ENCODE measurements around the gene BIRC5.

DNA sequence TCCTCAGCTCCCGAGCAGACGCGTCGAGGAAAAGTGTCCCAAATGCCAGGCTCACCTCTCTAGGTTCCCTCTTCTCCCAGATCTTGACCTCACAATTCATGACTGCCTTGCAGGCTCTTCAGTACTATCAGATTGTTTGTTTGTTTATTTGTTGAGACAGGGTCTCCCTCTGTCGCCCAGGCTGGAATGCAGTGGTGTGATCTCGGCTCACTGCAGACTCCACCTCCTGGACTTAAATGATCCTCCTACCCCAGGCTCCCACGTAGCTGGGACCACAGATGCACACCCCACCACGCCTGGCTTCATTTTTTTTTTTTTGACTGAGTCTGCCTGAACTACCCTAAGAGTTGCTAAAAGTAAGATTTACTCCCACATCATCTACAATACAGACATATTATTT, 33.3 kb downstream of the BIRC5 start:
- TF ChIP-seq, protein P1, sequence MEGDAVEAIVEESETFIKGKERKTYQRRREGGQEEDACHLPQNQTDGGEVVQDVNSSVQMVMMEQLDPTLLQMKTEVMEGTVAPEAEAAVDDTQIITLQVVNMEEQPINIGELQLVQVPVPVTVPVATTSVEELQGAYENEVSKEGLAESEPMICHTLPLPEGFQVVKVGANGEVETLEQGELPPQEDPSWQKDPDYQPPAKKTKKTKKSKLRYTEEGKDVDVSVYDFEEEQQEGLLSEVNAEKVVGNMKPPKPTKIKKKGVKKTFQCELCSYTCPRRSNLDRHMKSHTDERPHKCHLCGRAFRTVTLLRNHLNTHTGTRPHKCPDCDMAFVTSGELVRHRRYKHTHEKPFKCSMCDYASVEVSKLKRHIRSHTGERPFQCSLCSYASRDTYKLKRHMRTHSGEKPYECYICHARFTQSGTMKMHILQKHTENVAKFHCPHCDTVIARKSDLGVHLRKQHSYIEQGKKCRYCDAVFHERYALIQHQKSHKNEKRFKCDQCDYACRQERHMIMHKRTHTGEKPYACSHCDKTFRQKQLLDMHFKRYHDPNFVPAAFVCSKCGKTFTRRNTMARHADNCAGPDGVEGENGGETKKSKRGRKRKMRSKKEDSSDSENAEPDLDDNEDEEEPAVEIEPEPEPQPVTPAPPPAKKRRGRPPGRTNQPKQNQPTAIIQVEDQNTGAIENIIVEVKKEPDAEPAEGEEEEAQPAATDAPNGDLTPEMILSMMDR (IDR thresholded peaks at IDR 0.05): no peak
- no peak for TF ChIP-seq POLR2A (IDR thresholded peaks at IDR 0.05)
